LHCN-M2 (cell line): ENCODE data around the gene BRD4. TPM values are rescaled to one million over a fixed set of nuclear protein-coding genes. Genes with fewer than 3 reads are reported as not detected.

Experiments
- DNase-seq: peaks from one replicate; pipeline ENCODE4 v3.0.0-alpha.2; 2012; ENCODE audit warnings: low read depth
- total RNA-seq: library from RNA; depleted of rRNA; stranded (reverse); fragments of >200 nt; gene quantifications from 2 replicates; pipeline ENCODE4 v1.2.3, GENCODE V29; 2014

The BRD4 gene
- total RNA-seq, 1 experiment from 2014 or later, result 15.6 TPM

GRCh38 chr19:15225760-15226159 is 106.6 kb downstream of the BRD4 start:
- DNase-seq, result no peak

GRCh38 chr19:15223649-15224361 is 108.5 kb downstream of the BRD4 start:
- DNase-seq, result no peak

- DNase-seq, result peak; percentile 93
These were observed 109.3 kb downstream of the BRD4 start for GRCh38 chr19:15222738-15223648.

GRCh38 chr19:15220833-15221232 is 111.5 kb downstream of the BRD4 start:
- no peak for DNase-seq

GRCh38 chr19:15218501-15218900 is 113.8 kb downstream of the BRD4 start:
- DNase-seq, result no peak

- DNase-seq, result no peak
These were observed 116.0 kb downstream of the BRD4 start for GRCh38 chr19:15216363-15216762.

- DNase-seq, result peak; percentile 63
These were observed 118.5 kb downstream of the BRD4 start for GRCh38 chr19:15213715-15214381.

GRCh38 chr19:15212711-15213110 is 119.6 kb downstream of the BRD4 start:
- no peak for DNase-seq

- peak; percentile 89 for DNase-seq
These were observed 122.0 kb downstream of the BRD4 start for GRCh38 chr19:15210323-15210781.

- DNase-seq, result no peak
These were observed 130.8 kb downstream of the BRD4 start for GRCh38 chr19:15201374-15202023.

GRCh38 chr19:15200553-15201364 is 131.6 kb downstream of the BRD4 start, which contains the start of gene NOTCH3:
Gene NOTCH3 (minus strand): TSS chr19:15200995. CDS start chr19:15200905, 90 bp downstream.
- no peak for DNase-seq

- no peak for DNase-seq
These were observed 132.4 kb downstream of the BRD4 start for GRCh38 chr19:15199661-15200552.

- DNase-seq, result no peak
These were observed 133.2 kb downstream of the BRD4 start for GRCh38 chr19:15198951-15199660.

GRCh38 chr19:15197942-15198341 is 134.4 kb downstream of the BRD4 start:
- DNase-seq, result no peak

GRCh38 chr19:15197275-15197941 is 134.9 kb downstream of the BRD4 start:
- DNase-seq, result peak; percentile 85

GRCh38 chr19:15196360-15197005 is 135.9 kb downstream of the BRD4 start:
- no peak for DNase-seq
